Hepatocyte (in vitro differentiated cells): ENCODE measurements around the gene HSD17B3. TPM values are rescaled to one million over a fixed set of nuclear protein-coding genes. Genes with fewer than 3 reads are reported as not detected.

Source experiments
- DNase-seq: peaks from one replicate; pipeline ENCODE4 v3.0.0-alpha.2; 2016; ENCODE audit warnings: low spot score
- H2AFZ ChIP-seq: fragments of 200-600 bp; sonication (generic); 2 replicates; pipeline ENCODE4 v1.6.0; 2016; ENCODE audit warnings: antibody characterized with exemption, mild to moderate bottlenecking
- H3K27ac ChIP-seq: fragments of 200-600 bp; sonication (generic); 2 replicates; pipeline ENCODE4 v1.5.1; 2016; ENCODE audit warnings: mild to moderate bottlenecking
- H3K27me3 ChIP-seq: fragments of 200-600 bp; sonication (generic); 2 replicates; pipeline ENCODE4 v1.6.1; 2016
- H3K36me3 ChIP-seq: fragments of 200-600 bp; sonication (generic); replicated peaks from 2 replicates; pipeline ENCODE4 v1.5.1; 2016; ENCODE audit warnings: low read depth; ENCODE audit not compliant: insufficient read depth
- H3K4me1 ChIP-seq: fragments of 200-600 bp; sonication (generic); 2 replicates; pipeline ENCODE4 v1.5.1; 2016; ENCODE audit warnings: mild to moderate bottlenecking, moderate library complexity; ENCODE audit not compliant: insufficient read depth
- H3K4me2 ChIP-seq: fragments of 200-600 bp; sonication (generic); 2 replicates; pipeline ENCODE4 v1.6.0; 2016
- H3K4me3 ChIP-seq: fragments of 200-600 bp; sonication (generic); 2 replicates; pipeline ENCODE4 v1.5.1; 2016; ENCODE audit warnings: mild to moderate bottlenecking
- H3K79me2 ChIP-seq: fragments of 200-600 bp; sonication (generic); 2 replicates; pipeline ENCODE4 v1.6.0; 2017; ENCODE audit warnings: mild to moderate bottlenecking
- H3K9me2 ChIP-seq: fragments of 200-600 bp; sonication (generic); replicated peaks from 2 replicates; pipeline ENCODE4 v1.6.0; 2017; ENCODE audit warnings: mild to moderate bottlenecking; ENCODE audit not compliant: insufficient read depth
- H3K9me3 ChIP-seq: fragments of 200-600 bp; sonication (generic); 2 replicates; pipeline ENCODE4 v1.5.1; 2016; ENCODE audit warnings: low read depth, mild to moderate bottlenecking
- H4K20me1 ChIP-seq: fragments of 200-600 bp; sonication (generic); 2 replicates; pipeline ENCODE4 v1.6.0; 2016; ENCODE audit warnings: mild to moderate bottlenecking; ENCODE audit not compliant: insufficient read depth, poor library complexity, severe bottlenecking
- EZH2 ChIP-seq: fragments of 200-600 bp; sonication (generic); IDR thresholded peaks from 2 replicates; pipeline ENCODE4 v1.6.1; 2016; ENCODE audit warnings: antibody characterized with exemption, mild to moderate bottlenecking, borderline replicate concordance
- EZH2phosphoT487 ChIP-seq: fragments of 200-600 bp; sonication (generic); IDR thresholded peaks from one replicate; pipeline ENCODE4 v1.6.1; 2018; ENCODE audit warnings: antibody characterized with exemption, mild to moderate bottlenecking, low read depth, moderate library complexity; ENCODE audit not compliant: unreplicated experiment, severe bottlenecking
- WGBS: methylation state at CpG from one replicate; pipeline ENCODE4 v1.1.6; 2016; ENCODE audit warnings: low lambda C conversion rate; ENCODE audit errors: missing lambda C conversion rate; 5-methylcytosine and 5-hydroxymethylcytosine counted together
- polyA plus RNA-seq: library from polyadenylated mRNA; unstranded; fragments of >200 nt; fragmentation: Nextera tagmentation; extraction: Ambion mirVana; gene quantifications from 2 replicates; pipeline ENCODE4 v1.2.1, GENCODE V29; 2016
- total RNA-seq: library from RNA; depleted of rRNA; stranded (reverse); fragments of >200 nt; gene quantifications from 2 replicates; pipeline ENCODE4 v1.2.3, GENCODE V29; 2014
- TF ChIP-seq, protein P1 (sequence below): fragments of 200-600 bp; sonication (generic); IDR thresholded peaks from 2 replicates; pipeline ENCODE4 v1.5.1; 2016; ENCODE audit warnings: antibody characterized with exemption, mild to moderate bottlenecking; ENCODE audit not compliant: poor library complexity

The HSD17B3 gene
- total and polyA plus RNA-seq, 2 experiments from 2014 or later: 0.67 to 0.74 TPM

DNA sequence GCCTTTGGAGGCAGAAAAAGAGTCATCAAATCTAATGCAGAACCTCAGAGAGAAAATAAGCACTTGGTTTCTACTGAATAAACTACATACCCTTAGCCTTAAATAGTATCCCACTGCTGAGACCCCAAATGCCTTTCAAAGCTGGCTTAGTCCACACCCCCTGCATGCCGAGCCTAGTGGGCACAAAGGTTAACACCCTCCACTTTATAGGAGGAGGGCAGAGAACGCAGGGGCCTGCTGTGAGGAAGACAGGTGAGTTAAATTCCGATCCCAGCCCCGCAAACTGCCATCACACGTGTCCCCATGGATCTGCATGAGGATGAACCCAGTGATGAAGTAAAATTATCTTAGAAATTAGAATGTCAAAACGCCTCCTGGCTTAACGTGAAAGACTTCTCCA is 19.5 kb upstream of the HSD17B3 start:
- peaks cover 2% of the 10 kb centered on the region for H3K79me2 ChIP-seq
- H3K4me1 ChIP-seq: no peaks in the 10 kb centered on the region
- no peak overlapping the region for H3K4me3 ChIP-seq
- no peak overlapping the region for H2AFZ ChIP-seq
- no peak overlapping the region for H3K4me2 ChIP-seq
- H3K27me3 ChIP-seq: no peaks in the 10 kb centered on the region
- H3K9me3 ChIP-seq: no peaks in the 10 kb centered on the region
- DNase-seq: no peak
- TF ChIP-seq EZH2 (no peak), EZH2phosphoT487 (no peak)
- TF ChIP-seq, protein P1, sequence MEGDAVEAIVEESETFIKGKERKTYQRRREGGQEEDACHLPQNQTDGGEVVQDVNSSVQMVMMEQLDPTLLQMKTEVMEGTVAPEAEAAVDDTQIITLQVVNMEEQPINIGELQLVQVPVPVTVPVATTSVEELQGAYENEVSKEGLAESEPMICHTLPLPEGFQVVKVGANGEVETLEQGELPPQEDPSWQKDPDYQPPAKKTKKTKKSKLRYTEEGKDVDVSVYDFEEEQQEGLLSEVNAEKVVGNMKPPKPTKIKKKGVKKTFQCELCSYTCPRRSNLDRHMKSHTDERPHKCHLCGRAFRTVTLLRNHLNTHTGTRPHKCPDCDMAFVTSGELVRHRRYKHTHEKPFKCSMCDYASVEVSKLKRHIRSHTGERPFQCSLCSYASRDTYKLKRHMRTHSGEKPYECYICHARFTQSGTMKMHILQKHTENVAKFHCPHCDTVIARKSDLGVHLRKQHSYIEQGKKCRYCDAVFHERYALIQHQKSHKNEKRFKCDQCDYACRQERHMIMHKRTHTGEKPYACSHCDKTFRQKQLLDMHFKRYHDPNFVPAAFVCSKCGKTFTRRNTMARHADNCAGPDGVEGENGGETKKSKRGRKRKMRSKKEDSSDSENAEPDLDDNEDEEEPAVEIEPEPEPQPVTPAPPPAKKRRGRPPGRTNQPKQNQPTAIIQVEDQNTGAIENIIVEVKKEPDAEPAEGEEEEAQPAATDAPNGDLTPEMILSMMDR: no peak
- no peaks in the 10 kb centered on the region for H4K20me1 ChIP-seq
- H3K36me3 ChIP-seq: no peaks in the 10 kb centered on the region
- no peaks in the 10 kb centered on the region for H3K9me2 ChIP-seq
- no peak overlapping the region for H3K27ac ChIP-seq
- 85% methylated on average over 7 of the region's 7 CpGs for WGBS

DNA sequence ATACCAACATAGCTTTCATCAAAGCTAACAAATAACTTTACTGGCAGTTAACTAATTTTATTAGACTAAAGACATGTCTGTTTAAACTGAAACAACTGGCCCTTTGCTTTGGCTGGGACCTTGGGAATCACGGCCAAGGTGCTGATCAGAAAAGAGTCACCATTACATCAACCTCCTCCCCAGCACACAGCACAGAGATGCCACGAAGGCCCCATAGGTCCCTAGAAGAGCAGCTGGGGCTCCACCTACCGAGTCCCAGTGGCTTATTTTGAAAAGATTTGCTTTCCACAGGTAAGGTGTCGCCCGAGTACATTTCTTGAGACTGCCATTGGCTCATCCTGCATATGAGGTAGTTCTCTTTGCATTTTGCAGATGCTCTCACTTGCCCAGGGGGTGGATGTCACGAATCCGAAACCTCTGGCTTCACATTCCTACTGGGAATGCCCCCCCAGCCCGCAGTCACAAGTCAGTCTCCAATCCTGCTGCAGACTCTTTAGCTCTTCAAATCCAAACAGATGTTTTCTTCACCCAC is 18.8 kb upstream of the HSD17B3 start:
- no peak overlapping the region for H2AFZ ChIP-seq
- no peaks in the 10 kb centered on the region for H3K79me2 ChIP-seq
- 86% methylated on average over 8 of the region's 8 CpGs for WGBS
- H3K36me3 ChIP-seq: no peaks in the 10 kb centered on the region
- no peaks in the 10 kb centered on the region for H3K9me2 ChIP-seq
- H3K27me3 ChIP-seq: no peaks in the 10 kb centered on the region
- TF ChIP-seq, protein P1: no peak
- no peak for TF ChIP-seq EZH2
- TF ChIP-seq EZH2phosphoT487: no peak
- H3K4me1 ChIP-seq: no peaks in the 10 kb centered on the region
- no peaks in the 10 kb centered on the region for H3K9me3 ChIP-seq
- H3K27ac ChIP-seq: no peak overlapping the region
- no peak overlapping the region for H3K4me3 ChIP-seq
- no peaks in the 10 kb centered on the region for H4K20me1 ChIP-seq
- DNase-seq: no peak
- no peak overlapping the region for H3K4me2 ChIP-seq

DNA sequence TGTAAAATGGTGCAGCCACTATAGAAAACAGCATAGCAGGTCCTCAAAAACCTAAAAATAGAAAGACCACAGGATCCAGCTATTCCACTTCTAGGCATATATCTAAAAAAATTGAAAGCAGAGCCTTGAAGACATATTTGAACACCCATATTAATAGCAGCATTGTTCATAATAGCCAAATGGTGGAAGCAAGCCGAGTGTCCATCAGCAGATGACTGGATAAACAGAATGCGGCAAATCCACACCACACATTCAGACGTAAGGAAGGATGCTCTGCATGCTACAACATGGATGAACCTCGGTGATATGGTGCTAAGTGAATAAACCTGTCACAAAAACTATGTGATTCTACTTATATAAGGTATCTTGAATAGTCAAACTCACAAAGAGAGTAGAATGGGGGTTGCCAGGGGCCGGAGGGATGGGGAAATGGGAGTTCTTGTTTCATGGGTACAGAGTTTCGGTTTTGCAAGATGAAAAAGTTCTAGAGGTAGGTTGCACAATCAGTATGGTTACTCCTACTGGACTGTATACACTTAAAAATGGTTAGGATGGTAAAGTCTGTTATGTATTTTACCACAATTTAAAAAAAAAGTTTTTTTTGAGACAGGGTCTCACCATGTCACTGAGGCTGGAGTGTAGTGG is 17.1 kb upstream of the HSD17B3 start:
- Histone ChIP-seq H4K20me1 (no peaks in the 10 kb centered on the region), H3K79me2 (no peaks in the 10 kb centered on the region), H2AFZ (no peak overlapping the region), H3K4me2 (no peak overlapping the region), H3K36me3 (no peaks in the 10 kb centered on the region), H3K27ac (no peak overlapping the region), H3K4me3 (no peak overlapping the region), H3K9me2 (no peaks in the 10 kb centered on the region), H3K9me3 (no peaks in the 10 kb centered on the region), H3K27me3 (no peaks in the 10 kb centered on the region), H3K4me1 (no peaks in the 10 kb centered on the region)
- WGBS: 89% methylated on average over 6 of the region's 6 CpGs
- no peak for DNase-seq
- TF ChIP-seq, protein P1: no peak
- TF ChIP-seq EZH2 (no peak), EZH2phosphoT487 (no peak)
